C4-2B (cell line): Measurements from ENCODE around the gene COL13A1.

Experiments
- ZFX ChIP-seq: fragments of 450-650 bp; IDR thresholded peaks from 2 replicates; pipeline ENCODE4 v1.6.1; 2017
- TF ChIP-seq, protein P1 (sequence below): fragments of 450-650 bp; conservative IDR thresholded peaks from 2 replicates; pipeline ENCODE4 v1.5.1; 2017; ENCODE audit warnings: mild to moderate bottlenecking

DNA sequence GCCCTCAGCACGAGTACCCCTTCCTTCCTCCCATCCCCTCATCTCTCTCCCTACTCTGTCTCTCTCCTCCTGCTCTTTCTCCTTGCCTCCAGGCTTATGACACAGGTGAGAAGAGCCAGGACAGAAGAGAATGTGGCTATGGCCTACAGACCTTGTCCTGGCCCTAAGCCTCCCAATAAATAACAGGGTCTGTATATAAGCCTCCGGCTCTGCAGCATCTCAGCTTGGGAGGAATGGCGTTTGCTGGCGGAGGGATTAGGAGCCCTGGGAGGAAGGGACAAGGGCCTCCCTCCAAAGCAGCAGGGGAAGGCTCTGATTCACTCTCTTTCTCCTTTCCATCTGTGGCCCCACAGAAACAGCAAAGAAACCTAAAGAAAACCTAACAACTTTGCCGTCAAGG is 45.8 kb downstream of the COL13A1 start:
- TF ChIP-seq, protein P1, sequence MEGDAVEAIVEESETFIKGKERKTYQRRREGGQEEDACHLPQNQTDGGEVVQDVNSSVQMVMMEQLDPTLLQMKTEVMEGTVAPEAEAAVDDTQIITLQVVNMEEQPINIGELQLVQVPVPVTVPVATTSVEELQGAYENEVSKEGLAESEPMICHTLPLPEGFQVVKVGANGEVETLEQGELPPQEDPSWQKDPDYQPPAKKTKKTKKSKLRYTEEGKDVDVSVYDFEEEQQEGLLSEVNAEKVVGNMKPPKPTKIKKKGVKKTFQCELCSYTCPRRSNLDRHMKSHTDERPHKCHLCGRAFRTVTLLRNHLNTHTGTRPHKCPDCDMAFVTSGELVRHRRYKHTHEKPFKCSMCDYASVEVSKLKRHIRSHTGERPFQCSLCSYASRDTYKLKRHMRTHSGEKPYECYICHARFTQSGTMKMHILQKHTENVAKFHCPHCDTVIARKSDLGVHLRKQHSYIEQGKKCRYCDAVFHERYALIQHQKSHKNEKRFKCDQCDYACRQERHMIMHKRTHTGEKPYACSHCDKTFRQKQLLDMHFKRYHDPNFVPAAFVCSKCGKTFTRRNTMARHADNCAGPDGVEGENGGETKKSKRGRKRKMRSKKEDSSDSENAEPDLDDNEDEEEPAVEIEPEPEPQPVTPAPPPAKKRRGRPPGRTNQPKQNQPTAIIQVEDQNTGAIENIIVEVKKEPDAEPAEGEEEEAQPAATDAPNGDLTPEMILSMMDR, result no peak
- no peak for TF ChIP-seq ZFX
